Measurements from ENCODE around the gene CEP112. TPM values are rescaled to one million over a fixed set of nuclear protein-coding genes. Genes with fewer than 3 reads are reported as not detected.

CEP112 gene
- total RNA-seq, 6 donors from 2014 or later = 14.3 to 70.2 (median 31.0) TPM

- TF ChIP-seq EP300 (IDR thresholded peaks at IDR 0.05) (no peak), POLR2AphosphoS5 (IDR thresholded peaks at IDR 0.05) (no peak), POLR2A (IDR thresholded peaks at IDR 0.05) (no peak), CTCF (IDR thresholded peaks at IDR 0.05) (no peak)
- Histone ChIP-seq H3K27me3 (no peaks in the 10 kb centered on the region), H3K4me3 (no peak overlapping the region), H3K36me3 (no peaks in the 10 kb centered on the region), H3K9me3 (no peaks in the 10 kb centered on the region), H3K27ac (peak overlapping the region in 1 of 4 donors; percentile 23), H3K4me1 (peaks cover 9 to 23% (median 15%) of the 10 kb centered on the region in 4 donors)
- 58 to 63% methylated on average over 10 of the region's 10 CpGs for WGBS, 2 donors
- DNase-seq (no peak), ATAC-seq (ENCODE audit: low FRiP score in 2 of 2) (peak in 1 of 2 donors; percentile 63)
Observed at GRCh38 chr17:65587534-65588180, 604.3 kb downstream of the CEP112 start.

- ATAC-seq (ENCODE audit: low FRiP score in 2 of 2) (no peak), DNase-seq (no peak)
- no peaks in the 10 kb centered on the region for H3K27me3 ChIP-seq
- H3K4me1 ChIP-seq = peaks cover 9 to 23% (median 15%) of the 10 kb centered on the region in 4 donors
- WGBS, 2 donors = 89 to 91% methylated on average over 9 of the region's 9 CpGs
- no peak overlapping the region for H3K27ac ChIP-seq
- TF ChIP-seq CTCF (IDR thresholded peaks at IDR 0.05) = no peak
- TF ChIP-seq EP300 (IDR thresholded peaks at IDR 0.05) = no peak
- TF ChIP-seq POLR2A (IDR thresholded peaks at IDR 0.05) = no peak
- TF ChIP-seq POLR2AphosphoS5 (IDR thresholded peaks at IDR 0.05) = no peak
- H3K36me3 ChIP-seq = no peaks in the 10 kb centered on the region
- no peak overlapping the region for H3K4me3 ChIP-seq
- H3K9me3 ChIP-seq = no peaks in the 10 kb centered on the region
Observed at GRCh38 chr17:65586899-65587298, 605.0 kb downstream of the CEP112 start.

Other genes with a start within 250 kb of the CEP112 start
- 10 to 100 TPM in 2 of 6 donors, 1 to 10 TPM in 3, not detected in 1; 1.3 to 14.2 (median 8.4) TPM for gene APOH, start 37.3 kb upstream of the CEP112 start, total RNA-seq
- 10 to 100 TPM; 10.9 to 29.3 (median 18.0) TPM for gene PRKCA, start 110.5 kb upstream of the CEP112 start, total RNA-seq